HG03378 (cell line): ENCODE data around the gene RPS4Y1.

Experiments used
- ATAC-seq: cut with Tn5 transposase; IDR thresholded peaks from one replicate; pipeline ENCODE4 v1.9.1; 2021; ENCODE audit warnings: mild to moderate bottlenecking, moderate library complexity; ENCODE audit not compliant: unreplicated experiment

RPS4Y1 gene

GRCh38 chrY:2874211-2874610 is 32.8 kb downstream of the RPS4Y1 start:
- ATAC-seq = no peak

- ATAC-seq = no peak
Observed at GRCh38 chrY:2883561-2883960, 42.2 kb downstream of the RPS4Y1 start.

- ATAC-seq = no peak
Observed at GRCh38 chrY:2885880-2886279, 44.5 kb downstream of the RPS4Y1 start.

DNA sequence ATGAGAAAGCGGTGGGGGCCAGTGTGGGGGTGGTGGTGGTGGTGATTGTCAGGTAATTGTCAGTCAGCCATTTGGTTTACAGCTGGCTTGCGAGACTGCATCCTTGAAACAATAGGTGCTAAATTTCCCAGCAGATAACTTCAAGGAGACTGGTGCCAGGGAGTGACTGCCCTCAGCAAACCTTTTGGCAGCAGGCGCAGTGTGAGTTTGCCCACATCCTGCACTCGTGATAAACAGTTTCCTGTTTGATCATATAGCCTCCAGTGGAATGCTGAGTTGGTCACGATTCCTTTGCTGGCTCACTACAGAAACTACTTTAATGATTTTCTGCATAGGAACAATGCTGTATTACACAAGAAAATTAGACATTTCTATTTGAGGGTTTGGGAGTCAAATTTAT is 46.0 kb downstream of the RPS4Y1 start:
- no peak for ATAC-seq

DNA sequence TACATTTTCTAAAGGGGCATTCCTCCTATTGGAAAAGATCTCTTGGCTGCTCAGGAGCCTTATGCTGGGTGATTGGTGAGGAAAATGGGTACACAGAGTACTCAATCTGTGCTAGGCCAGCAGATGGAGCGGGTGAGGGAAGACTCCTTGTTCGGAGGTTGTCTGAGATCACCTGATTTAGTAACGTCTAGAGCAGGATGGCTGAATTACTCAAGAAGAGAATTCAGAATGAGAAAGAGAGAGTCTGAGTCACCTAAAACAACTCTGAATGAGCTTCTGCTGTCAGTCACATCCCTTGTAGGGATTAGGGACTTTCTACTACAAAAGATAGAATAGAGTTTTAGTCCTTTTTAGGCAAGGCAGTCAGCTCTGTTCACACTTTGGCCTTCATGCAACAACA is 46.6 kb downstream of the RPS4Y1 start:
- ATAC-seq = no peak

- ATAC-seq = no peak
Observed at GRCh38 chrY:2893471-2893870, 52.1 kb downstream of the RPS4Y1 start.

DNA sequence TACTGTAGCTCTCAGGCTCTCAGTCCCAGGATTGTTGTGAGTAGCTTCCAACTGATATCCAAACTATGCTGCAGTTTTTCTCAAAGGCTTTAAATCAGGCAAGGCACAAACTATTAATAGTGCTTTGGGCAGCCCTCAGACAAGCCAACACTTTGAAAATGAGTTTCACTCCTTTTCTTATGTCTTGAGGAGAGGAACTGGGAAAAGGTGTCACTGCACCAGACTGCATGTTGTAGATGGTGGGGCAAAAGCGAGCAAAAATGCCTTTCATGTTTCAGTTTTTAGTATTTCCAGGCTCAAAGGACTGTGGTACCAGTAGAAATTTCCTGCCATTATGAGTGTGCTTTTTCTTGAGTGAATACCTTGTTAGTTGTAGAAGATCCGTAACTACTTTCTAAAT is 54.6 kb downstream of the RPS4Y1 start:
- no peak for ATAC-seq

- ATAC-seq = no peak
Observed at GRCh38 chrY:2907356-2907755, 66.0 kb downstream of the RPS4Y1 start.

DNA sequence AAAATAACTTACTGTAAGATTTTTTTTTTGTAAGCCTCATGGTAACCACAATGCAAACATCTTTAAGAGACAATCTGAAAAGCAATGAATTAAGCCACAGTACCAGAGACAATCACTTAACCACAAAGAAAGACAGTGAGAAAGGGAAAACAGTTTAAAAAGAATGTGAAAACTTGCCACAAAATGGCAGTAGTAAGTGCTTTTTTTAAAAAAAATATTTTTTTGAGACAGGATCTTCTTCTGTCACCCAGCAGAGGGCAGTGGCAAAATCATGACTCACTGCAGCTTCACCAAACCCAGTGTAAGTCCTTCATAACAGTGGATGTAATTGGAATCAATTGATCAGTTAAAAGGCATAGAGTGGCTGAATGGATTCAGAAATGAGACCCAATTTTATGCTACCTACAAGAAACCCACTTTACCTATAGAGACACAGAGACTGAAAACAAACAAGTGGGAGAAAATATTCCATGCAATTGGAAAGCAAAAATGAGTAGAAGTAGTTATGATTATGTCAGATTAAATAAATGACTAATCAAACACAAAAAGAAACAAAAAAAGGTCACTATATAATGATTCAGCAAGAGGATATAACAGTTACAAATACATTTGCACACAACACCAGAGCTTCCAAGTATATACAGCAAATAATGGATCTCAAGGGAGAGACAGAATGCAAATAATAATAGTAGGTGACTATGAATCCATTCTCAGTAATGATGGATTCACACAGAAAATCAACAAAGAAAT is 71.8 kb downstream of the RPS4Y1 start:
- no peak for ATAC-seq
